ENCODE data around the gene HOOK1.

HOOK1 gene

GRCh38 chr1:59897165-59897564 lies 82.4 kb downstream of the HOOK1 start:
- TF ChIP-seq CREB1 (IDR thresholded peaks at IDR 0.05; ENCODE audit: low read depth) (no peak), CEBPB (IDR thresholded peaks at IDR 0.05) (no peak), YY1 (IDR thresholded peaks at IDR 0.05; ENCODE audit: low read depth) (no peak), TCF12 (IDR thresholded peaks at IDR 0.05; ENCODE audit: low read depth) (no peak), FOXM1 (IDR thresholded peaks at IDR 0.05; ENCODE audit: borderline replicate concordance, low read depth) (no peak), REST (IDR thresholded peaks at IDR 0.05; ENCODE audit: low read depth) (no peak), RAD21 (IDR thresholded peaks at IDR 0.05; ENCODE audit: low read depth) (no peak), EP300 (IDR thresholded peaks at IDR 0.05; ENCODE audit: borderline replicate concordance) (no peak), MAX (IDR thresholded peaks at IDR 0.05) (no peak), TAF1 (IDR thresholded peaks at IDR 0.05; ENCODE audit: low read depth) (no peak), USF1 (IDR thresholded peaks at IDR 0.05) (no peak), TEAD4 (IDR thresholded peaks at IDR 0.05) (no peak), NFIC (IDR thresholded peaks at IDR 0.05) (no peak), EGR1 (IDR thresholded peaks at IDR 0.05) (no peak), ZBTB7A (IDR thresholded peaks at IDR 0.05; ENCODE audit: low read depth) (no peak)

- TF ChIP-seq YY1 (IDR thresholded peaks at IDR 0.05; ENCODE audit: low read depth) (no peak), CEBPB (IDR thresholded peaks at IDR 0.05) (no peak), USF1 (IDR thresholded peaks at IDR 0.05) (no peak), EGR1 (IDR thresholded peaks at IDR 0.05) (no peak), FOXM1 (IDR thresholded peaks at IDR 0.05; ENCODE audit: borderline replicate concordance, low read depth) (no peak), ZBTB7A (IDR thresholded peaks at IDR 0.05; ENCODE audit: low read depth) (no peak), TCF12 (IDR thresholded peaks at IDR 0.05; ENCODE audit: low read depth) (no peak), CREB1 (IDR thresholded peaks at IDR 0.05; ENCODE audit: low read depth) (no peak), RAD21 (IDR thresholded peaks at IDR 0.05; ENCODE audit: low read depth) (no peak), MAX (IDR thresholded peaks at IDR 0.05) (no peak), NFIC (IDR thresholded peaks at IDR 0.05) (no peak), REST (IDR thresholded peaks at IDR 0.05; ENCODE audit: low read depth) (no peak), TAF1 (IDR thresholded peaks at IDR 0.05; ENCODE audit: low read depth) (no peak), EP300 (IDR thresholded peaks at IDR 0.05; ENCODE audit: borderline replicate concordance) (no peak)
Measured at GRCh38 chr1:59898927-59899326, 84.2 kb downstream of the HOOK1 start.

GRCh38 chr1:59900640-59901039 lies 85.9 kb downstream of the HOOK1 start:
- no peak for TF ChIP-seq REST (IDR thresholded peaks at IDR 0.05; ENCODE audit: low read depth)
- TF ChIP-seq RAD21 (IDR thresholded peaks at IDR 0.05; ENCODE audit: low read depth), result peak; percentile 25; the same call in 1 of the 2 replicates
- no peak for TF ChIP-seq TAF1 (IDR thresholded peaks at IDR 0.05; ENCODE audit: low read depth)
- no peak for TF ChIP-seq USF1 (IDR thresholded peaks at IDR 0.05)
- TF ChIP-seq EP300 (IDR thresholded peaks at IDR 0.05; ENCODE audit: borderline replicate concordance), result no peak

- TF ChIP-seq ZBTB7A (IDR thresholded peaks at IDR 0.05; ENCODE audit: low read depth) (no peak), CREB1 (IDR thresholded peaks at IDR 0.05; ENCODE audit: low read depth) (no peak), YY1 (IDR thresholded peaks at IDR 0.05; ENCODE audit: low read depth) (no peak), EGR1 (IDR thresholded peaks at IDR 0.05) (no peak), USF1 (IDR thresholded peaks at IDR 0.05) (no peak), TCF12 (IDR thresholded peaks at IDR 0.05; ENCODE audit: low read depth) (no peak)
Measured at GRCh38 chr1:59901770-59902388, 87.1 kb downstream of the HOOK1 start.
